ENCODE measurements around the gene RHCE. TPM values are rescaled to one million over a fixed set of nuclear protein-coding genes. Genes with fewer than 3 reads are reported as not detected.
"Not testable (repeated sequence)": the region's sequence is repeated elsewhere in the genome, so short reads cannot be mapped to it uniquely, and the experiment has no call there.

Gene RHCE
- total RNA-seq, 3 donors from 2014 or later = 0.15 to 0.26 TPM; not detected in 1

GRCh38 chr1:25428475-25429166, 8.0 kb upstream of the RHCE start:
- Mint-ChIP-seq H3K4me3 (peak overlapping the region; percentile 70), H3K4me1 (ENCODE audit: low read depth) (peaks cover 27% of the 10 kb centered on the region), H3K36me3 (ENCODE audit: insufficient read depth) (no peaks in the 10 kb centered on the region), H3K27me3 (ENCODE audit: low read depth) (no peaks in the 10 kb centered on the region), H3K9me3 (no peaks in the 10 kb centered on the region)
- DNase-seq (no peak), ATAC-seq (no peak)

- Mint-ChIP-seq H3K4me1 (ENCODE audit: low read depth) (peaks cover 18% of the 10 kb centered on the region), H3K27me3 (ENCODE audit: low read depth) (no peaks in the 10 kb centered on the region), H3K4me3 (no peak overlapping the region), H3K9me3 (no peaks in the 10 kb centered on the region), H3K36me3 (ENCODE audit: insufficient read depth) (no peaks in the 10 kb centered on the region)
- no peak for ATAC-seq
- no peak for DNase-seq
Measured at GRCh38 chr1:25427696-25428095, 7.1 kb upstream of the RHCE start.

- DNase-seq (no peak), ATAC-seq (no peak)
- no peaks in the 10 kb centered on the region for H3K36me3 Mint-ChIP-seq (ENCODE audit: insufficient read depth)
- no peaks in the 10 kb centered on the region for H3K27me3 Mint-ChIP-seq (ENCODE audit: low read depth)
- H3K9me3 Mint-ChIP-seq = no peaks in the 10 kb centered on the region
- H3K4me1 Mint-ChIP-seq (ENCODE audit: low read depth) = peaks cover 6% of the 10 kb centered on the region
- H3K4me3 Mint-ChIP-seq = no peak overlapping the region
Measured at GRCh38 chr1:25425098-25426085, 4.8 kb upstream of the RHCE start.

GRCh38 chr1:25423206-25423605, 2.6 kb upstream of the RHCE start:
- H3K4me1 Mint-ChIP-seq (ENCODE audit: low read depth); H3K9me3 Mint-ChIP-seq; H3K36me3 Mint-ChIP-seq (ENCODE audit: insufficient read depth); H3K27me3 Mint-ChIP-seq (ENCODE audit: low read depth); H3K4me3 Mint-ChIP-seq; ATAC-seq; DNase-seq: not testable (repeated sequence)

GRCh38 chr1:25419339-25419738, 1.3 kb downstream of the RHCE start:
- H3K9me3 Mint-ChIP-seq; H3K36me3 Mint-ChIP-seq (ENCODE audit: insufficient read depth); H3K27me3 Mint-ChIP-seq (ENCODE audit: low read depth); ATAC-seq; H3K4me3 Mint-ChIP-seq; H3K4me1 Mint-ChIP-seq (ENCODE audit: low read depth); DNase-seq: not testable (repeated sequence)

- H3K4me1 Mint-ChIP-seq (ENCODE audit: low read depth); DNase-seq; H3K4me3 Mint-ChIP-seq; H3K36me3 Mint-ChIP-seq (ENCODE audit: insufficient read depth); H3K9me3 Mint-ChIP-seq; H3K27me3 Mint-ChIP-seq (ENCODE audit: low read depth); ATAC-seq: not testable (repeated sequence)
Measured at GRCh38 chr1:25417280-25417679, 3.3 kb downstream of the RHCE start.

- H3K27me3 Mint-ChIP-seq (ENCODE audit: low read depth) = not testable (repeated sequence)
Measured at GRCh38 chr1:25414578-25414977, 6.0 kb downstream of the RHCE start.

GRCh38 chr1:25414157-25414556, 6.5 kb downstream of the RHCE start:
- H3K9me3 Mint-ChIP-seq; DNase-seq; H3K27me3 Mint-ChIP-seq (ENCODE audit: low read depth); ATAC-seq; H3K4me1 Mint-ChIP-seq (ENCODE audit: low read depth); H3K36me3 Mint-ChIP-seq (ENCODE audit: insufficient read depth); H3K4me3 Mint-ChIP-seq: not testable (repeated sequence)

More at GRCh38 chr1:25414578-25414977, 6.0 kb downstream of the RHCE start:
- not testable (repeated sequence) for ATAC-seq; H3K4me1 Mint-ChIP-seq (ENCODE audit: low read depth); DNase-seq; H3K36me3 Mint-ChIP-seq (ENCODE audit: insufficient read depth); H3K4me3 Mint-ChIP-seq; H3K9me3 Mint-ChIP-seq

GRCh38 chr1:25412872-25413623, 7.6 kb downstream of the RHCE start:
- not testable (repeated sequence) for H3K4me1 Mint-ChIP-seq (ENCODE audit: low read depth); H3K36me3 Mint-ChIP-seq (ENCODE audit: insufficient read depth); DNase-seq; H3K27me3 Mint-ChIP-seq (ENCODE audit: low read depth); ATAC-seq; H3K4me3 Mint-ChIP-seq; H3K9me3 Mint-ChIP-seq

GRCh38 chr1:25409641-25410427, 10.8 kb downstream of the RHCE start:
- ATAC-seq; DNase-seq; H3K4me1 Mint-ChIP-seq (ENCODE audit: low read depth); H3K4me3 Mint-ChIP-seq; H3K36me3 Mint-ChIP-seq (ENCODE audit: insufficient read depth); H3K9me3 Mint-ChIP-seq; H3K27me3 Mint-ChIP-seq (ENCODE audit: low read depth): not testable (repeated sequence)

GRCh38 chr1:25405731-25406305, 14.8 kb downstream of the RHCE start:
- not testable (repeated sequence) for H3K4me3 Mint-ChIP-seq; H3K36me3 Mint-ChIP-seq (ENCODE audit: insufficient read depth); DNase-seq; ATAC-seq; H3K9me3 Mint-ChIP-seq; H3K4me1 Mint-ChIP-seq (ENCODE audit: low read depth); H3K27me3 Mint-ChIP-seq (ENCODE audit: low read depth)

- not testable (repeated sequence) for H3K27me3 Mint-ChIP-seq (ENCODE audit: low read depth); DNase-seq; H3K9me3 Mint-ChIP-seq; H3K4me1 Mint-ChIP-seq (ENCODE audit: low read depth); H3K4me3 Mint-ChIP-seq; H3K36me3 Mint-ChIP-seq (ENCODE audit: insufficient read depth)
- ATAC-seq = peak; percentile 61 to 72
Measured at GRCh38 chr1:25402947-25403803, 17.4 kb downstream of the RHCE start.

- not testable (repeated sequence) for H3K4me3 Mint-ChIP-seq; DNase-seq; H3K27me3 Mint-ChIP-seq (ENCODE audit: low read depth); ATAC-seq; H3K4me1 Mint-ChIP-seq (ENCODE audit: low read depth); H3K36me3 Mint-ChIP-seq (ENCODE audit: insufficient read depth); H3K9me3 Mint-ChIP-seq
Measured at GRCh38 chr1:25398079-25398478, 22.5 kb downstream of the RHCE start.
